SU-DHL-6 (cell line): Measurements from ENCODE around the gene UPP1.

ENCODE experiments used
- CTCF ChIP-seq: fragments of 200-600 bp; sonication (generic); IDR thresholded peaks from one replicate; pipeline ENCODE4 v1.5.1; 2017; ENCODE audit warnings: antibody characterized with exemption, mild to moderate bottlenecking, low read length, moderate library complexity; ENCODE audit not compliant: insufficient read depth, poor library complexity, severe bottlenecking
- EZH2phosphoT487 ChIP-seq: fragments of 200-600 bp; sonication (generic), shearing (Covaris generic); conservative IDR thresholded peaks from 2 replicates; pipeline ENCODE4 v1.6.1; 2018; ENCODE audit warnings: mild to moderate bottlenecking, antibody characterized with exemption, low read length, moderate library complexity, mixed read lengths

GRCh38 chr7:48116043-48116442, 27.0 kb downstream of the UPP1 start:
- TF ChIP-seq CTCF: no peak
- no peak for TF ChIP-seq EZH2phosphoT487
